Kidney (tissue), 14 donors: ENCODE data around the gene PIH1D1. TPM values are rescaled to one million over a fixed set of nuclear protein-coding genes. Genes with fewer than 3 reads are reported as not detected.

Source experiments
- DNase-seq, 5 donors: peaks; one replicate each; pipeline ENCODE4 v3.0.0-alpha.2; 2013 to 2020
- FAIRE-seq: peaks from 2 replicates; lab custom pipeline; 2012; peaks lifted over from hg19 to GRCh38; lab: Jason Lieb, UNC
- H3K27ac ChIP-seq, 2 donors: one replicate each; pipeline ENCODE4 v1.7.0; 2013; ENCODE audit warnings: low read depth in 2 of 2, low read length in 2 of 2, inconsistent platforms in 1 of 2
- H3K27me3 ChIP-seq: one replicate; pipeline ENCODE4 v1.7.1; 2013; ENCODE audit warnings: low read length, inconsistent platforms; ENCODE audit not compliant: control insufficient read depth, insufficient read depth
- H3K36me3 ChIP-seq, 3 donors: one replicate each; pipeline versions ENCODE4 v1.7.0 to v1.7.1; 2013; ENCODE audit warnings: low read length in 3 of 3, control low read depth in 1 of 3, inconsistent platforms in 1 of 3; ENCODE audit not compliant: insufficient read depth in 3 of 3, control insufficient read depth in 2 of 3
- H3K4me1 ChIP-seq, 3 donors: one replicate each; pipeline versions ENCODE4 v1.7.0 to v1.7.1; 2013; ENCODE audit warnings: low read length in 3 of 3, inconsistent platforms in 1 of 3, low read depth in 1 of 3; ENCODE audit not compliant: control insufficient read depth in 2 of 3, insufficient read depth in 2 of 3
- H3K4me3 ChIP-seq, 3 donors: one replicate each; pipeline versions ENCODE4 v1.7.0 to v1.8.1; 2013; ENCODE audit warnings: low read length in 3 of 3, control low read depth in 1 of 3, inconsistent platforms in 1 of 3
- H3K9ac ChIP-seq, 3 donors: one replicate each; pipeline versions ENCODE4 v1.7.0 to v1.7.1; 2013; ENCODE audit warnings: low read length in 3 of 3, control low read depth in 1 of 3, inconsistent platforms in 1 of 3
- H3K9me3 ChIP-seq, 3 donors: one replicate each; pipeline versions ENCODE4 v1.7.0 to v1.7.1; 2013; ENCODE audit warnings: low read length in 3 of 3, control low read depth in 1 of 3, inconsistent platforms in 1 of 3; ENCODE audit not compliant: control insufficient read depth in 2 of 3, insufficient read depth in 1 of 3
- CTCF ChIP-seq: IDR thresholded peaks from 3 replicates; pipeline ENCODE4 v1.5.1; 2012; ENCODE audit warnings: mild to moderate bottlenecking, moderate library complexity, borderline replicate concordance; ENCODE audit not compliant: insufficient read depth; ENCODE audit errors: extremely low read depth
- intact Hi-C: fragments of 100-400 bp; cut with DNase I; formaldehyde crosslinking; loops from one replicate; pipeline ENCODE4 v1.11.1; 2022
- polyA plus RNA-seq: library from polyadenylated mRNA; stranded (reverse); fragments of 350-450 nt; fragmentation: Illumina TruSeq; extraction: RNeasy Lipid Tissue Mini Kit (QIAGEN cat#74804); gene quantifications from one replicate; pipeline ENCODE4 v1.2.3, GENCODE V29; 2014; ENCODE audit warnings: low read depth, low replicate concordance; ENCODE audit not compliant: insufficient read depth
- total RNA-seq: library from RNA; stranded (reverse); fragmentation: NEBNext Ultra II Directional; extraction: Animal tissue kit (Norgen Biotek cat#: 25700); gene quantifications from one replicate; pipeline ENCODE4 v1.2.1, GENCODE V29; 2021
- donor health status: control.
- donor health status: control.
- donor health status: control.
- donor health status: control.
- donor health status: control.
- donor health status: DM: yes; HTN: yes; CAD: no.
- donor health status: Normal renal cell carcinoma (clear cell type).

The PIH1D1 gene
- total and polyA plus RNA-seq, 2 donors from 2014 or later: 74.0 to 97.2 TPM

- no peak for TF ChIP-seq CTCF
- H3K9me3 ChIP-seq: no peaks in the 10 kb centered on the region
- FAIRE-seq (no peak), DNase-seq (no peak)
- no peak overlapping the region for H3K27ac ChIP-seq
- H3K27me3 ChIP-seq: peaks cover 24% of the 10 kb centered on the region
- H3K4me3 ChIP-seq: no peak overlapping the region
- H3K4me1 ChIP-seq: peaks cover 0 to 5% (median 0%) of the 10 kb centered on the region in 3 donors
- no peaks in the 10 kb centered on the region for H3K36me3 ChIP-seq
- no peak overlapping the region for H3K9ac ChIP-seq
- intact Hi-C loops: no loop called here
Observed at GRCh38 chr19:49418511-49418910, 33.1 kb downstream of the PIH1D1 start.

- Histone ChIP-seq H3K36me3 (no peaks in the 10 kb centered on the region), H3K9me3 (no peaks in the 10 kb centered on the region), H3K9ac (no peak overlapping the region), H3K4me3 (no peak overlapping the region), H3K27me3 (peaks cover 18% of the 10 kb centered on the region), H3K4me1 (no peaks in the 10 kb centered on the region), H3K27ac (no peak overlapping the region)
- no peak for FAIRE-seq
- no peak for DNase-seq
- TF ChIP-seq CTCF: no peak
- intact Hi-C loops: no loop called here
Observed at GRCh38 chr19:49417088-49417487, 34.5 kb downstream of the PIH1D1 start.

DNA sequence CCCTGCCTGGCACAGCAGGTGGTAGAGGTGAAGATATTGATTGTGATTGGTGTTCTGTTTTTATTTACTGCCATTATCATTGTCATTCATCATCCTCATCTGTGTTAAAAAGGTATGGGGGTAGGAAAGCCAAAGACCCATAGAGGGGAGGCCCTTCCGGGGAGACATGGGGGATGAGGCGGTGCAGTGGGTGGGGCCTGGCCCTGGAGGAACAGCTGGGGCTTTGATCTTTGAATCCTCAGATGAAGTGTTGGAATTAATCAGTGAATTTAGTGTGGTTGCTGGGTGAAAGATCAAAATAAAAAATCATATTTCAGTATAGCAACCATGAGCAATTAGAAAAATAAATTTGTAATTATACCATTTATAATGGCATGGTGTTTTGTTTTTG lies 35.8 kb downstream of the PIH1D1 start:
- Histone ChIP-seq H3K9me3 (no peaks in the 10 kb centered on the region), H3K4me3 (no peak overlapping the region), H3K9ac (no peak overlapping the region), H3K27ac (no peak overlapping the region), H3K4me1 (no peaks in the 10 kb centered on the region), H3K27me3 (peaks cover 13% of the 10 kb centered on the region), H3K36me3 (no peaks in the 10 kb centered on the region)
- TF ChIP-seq CTCF: no peak
- no peak for FAIRE-seq
- DNase-seq: no peak
- intact Hi-C loops: no loop called here
